GM19463 (cell line): ENCODE data around the gene LETMD1.
"Not testable (repeated sequence)": the region's sequence is repeated elsewhere in the genome, so short reads cannot be mapped to it uniquely, and the experiment has no call there.

Experiments
- ATAC-seq: cut with Tn5 transposase; IDR thresholded peaks from one replicate; pipeline ENCODE4 v1.9.1; 2021; ENCODE audit warnings: mild to moderate bottlenecking, moderate library complexity; ENCODE audit not compliant: unreplicated experiment

The LETMD1 gene

DNA sequence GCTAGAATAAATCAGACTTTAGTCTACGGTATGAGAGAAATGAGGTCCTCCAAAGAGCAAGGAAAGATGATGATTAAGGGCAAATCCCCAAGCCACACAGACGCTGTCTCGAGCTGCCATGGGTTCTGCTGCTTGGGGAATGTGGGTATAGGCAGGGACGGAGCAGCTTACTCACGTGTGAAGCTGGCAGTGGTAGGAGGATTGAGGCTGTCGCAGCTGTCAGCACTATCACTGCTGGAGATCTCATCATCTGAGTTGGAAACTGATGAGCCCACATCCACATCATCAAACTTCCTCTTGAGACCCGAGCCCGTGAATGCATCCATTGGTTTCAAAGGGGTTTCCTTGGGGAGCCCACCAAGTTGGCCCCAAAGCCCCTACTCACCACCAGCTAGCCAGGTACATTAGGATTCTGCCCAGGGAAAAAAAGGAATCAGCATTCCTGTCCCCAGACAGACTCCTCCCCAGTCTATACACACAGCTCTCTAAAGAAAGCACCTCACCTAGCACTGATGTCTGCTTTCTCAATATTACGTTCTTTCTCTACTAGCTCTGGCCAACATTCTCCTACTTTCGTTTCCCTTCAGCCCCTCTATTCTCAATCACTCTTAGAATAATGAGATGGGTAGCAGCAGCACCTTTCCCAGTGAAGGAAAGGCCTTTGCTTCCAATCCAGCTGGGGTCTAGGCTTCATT, 28.3 kb downstream of the LETMD1 start:
- ATAC-seq: no peak

DNA sequence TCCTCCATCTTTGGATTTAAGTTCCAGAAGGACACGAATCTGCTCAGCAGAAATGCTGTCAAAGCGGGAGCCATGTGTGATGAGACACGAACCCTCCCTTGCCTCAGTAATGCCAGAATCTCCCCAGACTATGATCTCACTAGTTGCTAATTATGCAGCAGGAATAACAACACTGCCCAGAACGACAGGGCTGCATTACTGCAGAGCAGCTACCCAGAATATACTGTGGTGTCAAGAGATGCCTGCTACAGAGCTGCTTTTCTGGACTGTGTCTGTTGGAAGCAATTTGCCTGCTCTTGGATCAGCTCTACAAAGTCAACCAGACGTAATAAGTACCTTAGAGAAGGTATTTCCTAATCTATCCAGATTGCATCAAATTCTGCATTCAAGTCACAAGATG, 29.8 kb downstream of the LETMD1 start:
- ATAC-seq: no peak

DNA sequence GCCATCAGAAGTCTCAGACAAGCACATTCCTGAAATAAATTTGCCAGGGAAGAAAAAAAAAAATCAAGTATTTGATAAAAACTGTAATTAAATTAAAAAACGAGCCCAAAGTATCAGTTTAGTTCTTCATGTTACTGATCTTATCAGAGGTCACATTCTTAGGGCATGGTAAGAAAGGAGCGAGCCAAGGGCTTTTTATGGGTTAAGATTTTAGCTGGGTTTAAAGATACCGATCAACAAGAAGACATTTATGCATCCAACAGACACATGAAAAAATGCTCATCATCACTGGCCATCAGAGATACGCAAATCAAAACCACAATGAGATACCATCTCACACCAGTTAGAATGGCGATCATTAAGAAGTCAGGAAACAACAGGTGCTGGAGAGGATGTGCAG, 30.2 kb downstream of the LETMD1 start:
- ATAC-seq: not testable (repeated sequence)

DNA sequence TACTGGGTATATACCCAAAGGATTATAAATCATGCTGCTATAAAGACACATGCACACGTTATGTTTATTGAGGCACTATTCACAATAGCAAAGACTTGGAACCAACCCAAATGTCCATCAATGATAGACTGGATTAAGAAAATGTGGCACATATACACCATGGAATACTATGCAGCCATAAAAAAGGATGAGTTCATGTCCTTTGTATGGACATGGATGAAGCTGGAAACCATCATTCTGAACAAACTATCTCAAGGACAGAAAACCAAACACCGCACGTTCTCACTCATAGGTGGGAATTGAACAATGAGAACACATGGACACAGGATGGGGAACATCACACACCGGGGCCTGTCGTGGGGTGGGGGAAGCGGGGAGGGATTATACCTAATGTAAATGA, 30.7 kb downstream of the LETMD1 start:
- ATAC-seq: not testable (repeated sequence)

DNA sequence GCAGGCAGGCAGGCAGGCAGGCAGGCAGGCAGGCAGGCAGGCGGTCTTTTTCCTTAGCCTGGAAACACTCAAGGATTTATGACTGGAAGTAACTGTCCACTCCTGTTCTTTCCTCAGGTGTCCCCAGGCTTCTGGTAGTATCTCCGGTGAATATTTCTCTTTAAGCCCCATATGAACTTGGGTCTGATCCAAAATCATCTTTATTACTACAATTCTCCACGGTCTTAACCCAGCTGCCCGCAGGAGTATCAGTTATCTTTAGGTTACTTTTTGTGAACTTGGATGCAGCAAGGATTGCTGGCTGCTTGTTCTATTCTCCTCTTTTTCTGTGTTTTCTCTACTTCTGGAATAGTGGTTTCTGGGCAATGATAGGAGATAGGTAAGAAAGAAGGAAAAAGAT, 32.0 kb downstream of the LETMD1 start:
- no peak for ATAC-seq

DNA sequence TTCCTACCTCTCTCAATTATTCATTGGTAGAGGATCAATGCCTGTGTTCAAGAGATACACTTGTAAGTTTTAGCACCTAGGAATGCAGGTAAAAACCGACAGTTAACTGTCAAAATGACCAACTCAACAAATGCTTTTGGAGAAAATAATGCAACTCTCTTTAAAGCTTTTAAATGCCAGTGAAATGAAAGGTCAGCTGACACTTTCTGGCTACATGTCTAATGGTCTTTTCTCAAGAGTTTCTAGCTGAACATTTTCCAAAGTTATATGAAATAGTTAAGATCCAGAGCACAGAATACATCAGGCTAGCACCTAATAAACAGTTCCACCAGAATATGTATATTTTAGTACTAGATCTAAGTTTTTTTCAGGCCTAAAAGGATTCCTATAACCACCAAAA, 33.3 kb downstream of the LETMD1 start:
- ATAC-seq: no peak

DNA sequence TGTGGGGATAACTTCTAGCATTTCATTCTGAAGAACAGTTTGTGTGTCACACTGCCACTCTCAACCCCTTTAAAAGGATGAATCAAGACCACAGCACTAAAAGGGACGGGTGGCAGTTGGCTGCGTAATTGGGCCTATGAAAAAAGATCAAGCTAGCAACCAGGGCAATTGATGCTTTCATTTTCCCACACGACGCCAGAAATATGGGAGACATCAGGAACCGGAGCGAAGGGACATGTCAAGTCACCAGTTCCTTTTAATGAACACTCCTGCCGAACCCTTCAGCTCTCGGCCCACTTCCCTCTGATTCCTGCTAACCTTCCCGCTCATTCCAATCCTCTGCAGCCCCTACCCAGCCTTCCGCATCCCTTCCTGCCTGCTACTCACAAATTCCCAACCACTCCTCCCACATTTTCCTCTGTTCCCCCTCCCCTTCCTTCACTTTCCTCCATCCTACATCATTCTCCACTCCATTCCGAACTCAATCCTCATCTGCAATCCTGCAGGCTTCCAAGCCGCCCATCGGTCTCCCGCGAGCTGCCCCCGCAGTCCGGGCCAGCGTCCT, 34.5 kb downstream of the LETMD1 start:
- no peak for ATAC-seq

DNA sequence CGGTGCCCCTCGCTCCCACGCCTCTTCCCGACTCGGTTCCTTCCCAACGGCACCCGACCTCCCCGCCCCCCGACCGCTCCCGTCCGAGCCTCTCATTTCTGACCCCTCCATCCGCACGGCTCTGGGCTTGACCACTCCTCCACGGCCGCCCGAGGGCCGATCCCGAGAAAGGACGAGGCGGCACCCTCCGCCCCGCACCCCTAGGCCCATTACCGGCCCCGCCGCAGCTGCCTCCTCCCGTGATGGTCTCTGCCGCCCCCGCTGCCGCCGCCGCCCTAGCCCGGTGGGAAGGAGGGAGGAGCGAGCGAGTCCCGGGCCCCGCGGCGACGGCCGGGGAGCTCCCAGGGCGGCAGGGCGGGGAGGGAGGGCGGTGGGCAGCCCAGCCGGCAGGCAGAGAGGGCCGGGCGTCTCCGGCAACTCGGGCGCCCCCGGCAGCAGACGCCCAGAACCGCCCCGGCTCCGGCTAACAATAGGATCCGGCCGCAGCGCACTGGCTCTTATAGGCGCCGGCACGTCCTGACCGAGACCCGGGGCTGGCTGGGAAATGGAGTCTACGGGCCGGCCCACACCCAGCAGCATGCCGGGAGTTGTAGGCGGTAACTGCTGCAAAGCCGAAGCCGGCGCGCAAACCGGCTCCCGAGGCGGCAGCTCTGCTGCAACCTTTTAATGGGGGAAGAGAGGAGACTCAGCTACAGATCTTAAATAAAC, 35.2 kb downstream of the LETMD1 start, which contains the start of gene CSRNP2:
Gene CSRNP2, minus strand, starts transcription at position 471 of the 708 bp plus-strand sequence. CDS start 7,035 bp downstream, outside the sequence.
- ATAC-seq: peak; percentile 98

DNA sequence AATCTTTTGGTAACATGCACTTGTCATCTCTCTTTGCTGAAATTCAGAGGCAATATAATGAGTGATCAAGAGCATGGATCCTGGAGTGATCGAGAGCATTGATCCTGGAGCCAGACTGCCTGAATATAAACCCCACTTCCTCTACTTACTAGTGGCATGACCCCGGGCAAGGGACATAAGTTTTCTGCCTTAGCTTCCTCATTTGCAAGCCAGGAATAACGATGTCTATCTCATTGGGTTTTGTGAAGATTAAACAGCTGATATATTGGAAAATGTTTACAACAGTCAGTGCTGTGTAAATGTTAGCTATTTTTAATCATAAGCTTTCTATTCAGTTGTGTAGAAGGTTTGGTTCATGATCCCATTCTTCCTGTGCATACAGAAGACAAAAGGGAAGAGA, 37.6 kb downstream of the LETMD1 start:
- ATAC-seq: no peak

DNA sequence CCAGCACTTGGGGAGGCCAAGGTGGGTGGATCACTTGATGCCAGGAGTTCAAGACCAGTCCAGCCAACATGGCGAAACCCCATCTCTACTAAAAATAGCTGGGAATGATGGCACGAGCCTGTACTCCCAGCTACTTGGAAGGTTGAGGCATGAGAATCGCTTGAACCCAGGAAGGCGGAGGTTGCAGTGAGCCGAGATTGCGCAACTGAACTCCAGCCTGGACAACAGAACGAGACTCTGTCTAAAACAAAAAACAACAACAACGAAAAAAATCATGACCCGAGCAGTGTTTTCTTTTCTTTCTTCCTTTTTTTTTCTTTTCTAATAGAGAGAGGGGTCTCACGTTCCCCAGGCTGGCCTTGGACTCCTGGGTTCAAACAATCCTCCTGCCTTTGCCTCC, 38.8 kb downstream of the LETMD1 start:
- ATAC-seq: no peak

DNA sequence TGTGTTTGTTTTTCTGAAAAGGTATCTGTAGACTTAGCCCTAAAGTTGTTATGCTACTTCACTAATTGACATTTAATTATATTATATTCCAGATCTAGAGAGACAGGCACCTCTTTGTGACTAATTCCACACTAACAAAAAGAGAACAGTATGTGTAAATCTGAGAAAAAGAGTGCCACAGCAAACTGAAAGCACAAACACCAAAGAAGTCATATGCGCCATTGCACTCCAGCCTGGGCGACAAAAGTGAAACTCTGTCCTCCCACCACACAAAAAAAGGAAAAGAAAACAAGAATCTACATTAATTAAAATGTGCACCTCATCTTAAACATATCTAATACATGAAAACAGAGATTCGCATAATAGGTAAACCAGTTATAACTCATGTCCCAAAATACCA, 39.7 kb downstream of the LETMD1 start:
- ATAC-seq: no peak

DNA sequence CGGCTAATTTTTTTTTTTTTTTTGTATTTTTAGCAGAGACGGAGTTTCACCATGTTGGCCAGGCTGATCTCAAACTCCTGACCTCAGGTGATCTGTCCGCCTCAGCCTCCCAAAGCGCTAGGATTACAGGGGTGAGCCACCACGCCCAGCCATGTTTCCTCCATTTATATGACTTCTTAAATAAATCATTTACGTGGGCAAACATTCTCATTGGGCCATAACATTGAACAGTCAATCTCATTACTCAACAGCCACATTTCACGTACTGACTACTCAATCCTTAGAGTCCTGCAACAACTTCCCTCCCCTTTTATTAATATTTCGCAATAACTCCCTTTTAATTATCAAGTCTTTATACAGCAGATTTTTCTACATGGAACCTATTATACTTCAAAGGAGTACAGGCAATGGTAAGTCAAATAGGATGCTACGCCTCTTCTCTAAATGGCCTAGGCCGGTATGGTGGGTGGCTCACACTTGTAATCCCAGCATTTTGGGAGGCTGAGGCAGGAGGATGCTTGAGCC, 42.6 kb downstream of the LETMD1 start:
- ATAC-seq: no peak

DNA sequence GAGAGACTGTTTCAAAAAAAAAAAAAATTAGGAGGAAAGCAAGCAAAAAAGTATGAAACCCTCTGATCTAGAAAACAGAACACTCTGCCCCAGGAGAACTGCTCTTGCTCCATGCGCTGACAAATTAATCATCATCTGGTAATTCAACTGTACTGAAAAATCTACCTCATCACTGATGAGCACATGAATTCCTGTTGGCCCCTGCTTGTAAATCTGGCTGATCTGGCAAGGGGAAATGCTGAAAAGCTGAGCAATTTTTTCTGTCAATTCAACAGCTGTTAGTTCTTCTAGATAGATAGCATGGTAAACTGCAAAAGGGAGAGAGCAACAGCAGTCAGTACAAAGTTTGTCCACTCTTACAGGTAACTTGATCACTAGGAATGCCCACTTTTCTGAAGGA, 50.5 kb downstream of the LETMD1 start:
- no peak for ATAC-seq

DNA sequence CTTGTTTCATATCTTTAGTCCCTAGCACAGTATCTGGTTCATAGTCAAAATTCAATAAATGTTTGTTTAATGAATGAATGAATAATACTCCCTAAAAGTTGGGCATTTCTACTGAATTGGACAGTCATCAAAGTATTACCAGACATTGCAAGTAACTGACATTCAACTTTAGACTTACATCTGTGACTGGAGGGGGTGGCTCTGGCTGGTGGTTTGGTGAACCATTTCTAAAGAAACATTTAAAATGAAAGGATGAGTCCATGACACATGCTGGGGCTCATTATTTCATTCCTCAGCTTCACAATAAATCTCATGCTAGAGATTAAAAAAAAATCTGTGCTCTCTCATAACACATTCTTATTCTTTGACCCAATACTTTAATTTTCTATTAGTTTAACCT, 55.9 kb downstream of the LETMD1 start:
- ATAC-seq: no peak

DNA sequence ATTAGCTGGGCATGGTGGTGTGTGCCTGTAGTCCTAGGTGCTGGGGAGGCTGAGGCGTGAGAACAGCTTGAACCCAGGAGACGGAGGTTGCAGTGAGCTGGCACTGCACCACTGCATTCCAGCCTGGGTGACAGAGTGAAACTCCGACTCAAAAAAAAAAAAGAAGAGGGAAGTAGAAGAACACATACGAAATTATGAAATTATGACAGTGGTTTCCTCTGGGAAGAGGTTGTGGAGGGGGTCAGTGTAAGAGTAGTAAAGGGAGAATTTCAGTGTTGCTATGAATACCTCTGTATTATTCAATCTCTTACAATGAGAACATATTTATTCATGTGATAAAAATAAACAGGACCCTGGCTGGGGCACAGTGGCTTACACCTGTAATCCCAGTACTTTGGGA, 60.0 kb downstream of the LETMD1 start:
- ATAC-seq: no peak
